Esophagus (tissue), 2 donors: ENCODE data around the gene ZFP36L2. TPM values are rescaled to one million over a fixed set of nuclear protein-coding genes. Genes with fewer than 3 reads are reported as not detected.

Source experiments
- H3K27ac ChIP-seq, 2 donors: one replicate each; pipeline ENCODE4 v1.5.1; 2013; ENCODE audit warnings: low read depth in 2 of 2, mild to moderate bottlenecking in 2 of 2, inconsistent platforms in 1 of 2, low read length in 1 of 2, moderate library complexity in 1 of 2
- H3K27me3 ChIP-seq, 2 donors: one replicate each; pipeline ENCODE4 v1.6.1; 2013; ENCODE audit warnings: low read length in 2 of 2, control low read depth in 1 of 2, mild to moderate bottlenecking in 1 of 2; ENCODE audit not compliant: insufficient read depth in 2 of 2, control insufficient read depth in 1 of 2
- H3K36me3 ChIP-seq, 2 donors: one replicate each; pipeline ENCODE4 v1.6.1; 2013; ENCODE audit warnings: low read length in 1 of 2; ENCODE audit not compliant: control insufficient read depth in 2 of 2, insufficient read depth in 2 of 2
- H3K4me1 ChIP-seq, 2 donors: one replicate each; pipeline ENCODE4 v1.6.1; 2013; ENCODE audit warnings: low read length in 1 of 2; ENCODE audit not compliant: control insufficient read depth in 2 of 2, insufficient read depth in 2 of 2
- H3K4me3 ChIP-seq, 2 donors: one replicate each; pipeline ENCODE4 v1.5.1; 2013; ENCODE audit warnings: low read length in 2 of 2, mild to moderate bottlenecking in 2 of 2, low read depth in 1 of 2, moderate library complexity in 1 of 2
- H3K9me3 ChIP-seq, 2 donors: one replicate each; pipeline ENCODE4 v1.6.1; 2013; ENCODE audit warnings: mild to moderate bottlenecking in 2 of 2, low read depth in 1 of 2, low read length in 1 of 2, moderate library complexity in 1 of 2; ENCODE audit not compliant: control insufficient read depth in 2 of 2, insufficient read depth in 1 of 2
- WGBS, 2 donors: extraction: QIAGEN DNeasy Blood & Tissue Kit; methylation state at CpG; one replicate each; pipeline ENCODE4 v1.1.7; 2013; 5-methylcytosine and 5-hydroxymethylcytosine counted together
- polyA plus RNA-seq, 2 donors: library from polyadenylated mRNA; stranded (reverse); fragments of 200-250 nt; gene quantifications; one replicate each; pipeline ENCODE4 v1.2.3, GENCODE V29; 2013
- donor health status: healthy with polysubstance abuse.
- donor health status: Bipolar disorder and iron deficiency.

Gene ZFP36L2
- polyA plus RNA-seq, 2 donors, result 48.1 to 64.2 TPM

DNA sequence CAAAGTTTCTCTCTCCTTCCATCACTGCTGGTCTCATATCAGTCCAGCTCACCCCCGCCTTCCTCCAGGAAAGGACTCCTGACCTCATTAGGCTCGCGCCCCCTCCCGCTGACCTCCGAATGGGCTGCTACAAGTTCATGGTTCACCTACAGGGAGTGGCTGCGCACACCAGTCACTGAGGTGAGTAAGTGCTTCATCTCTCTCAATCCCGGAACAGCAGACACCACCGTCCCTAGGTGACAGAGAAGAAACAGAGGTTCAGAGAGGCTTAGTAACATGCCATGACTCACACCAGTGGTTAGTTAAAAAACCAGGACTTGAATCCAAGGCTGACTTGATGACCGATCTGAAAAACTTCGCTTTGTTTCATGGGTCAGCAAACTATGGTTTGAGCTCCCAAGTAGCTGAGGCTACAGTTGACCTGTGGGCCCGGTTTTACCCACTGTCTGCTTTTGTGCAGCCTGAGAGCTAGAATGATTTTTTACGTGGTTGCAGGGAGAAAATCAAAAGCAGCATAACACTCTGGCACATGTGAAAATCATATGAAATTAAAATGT lies 42.0 kb downstream of the ZFP36L2 start:
- Histone ChIP-seq H3K36me3 (no peaks in the 10 kb centered on the region), H3K4me1 (peaks cover 0 to 15% of the 10 kb centered on the region in 2 donors), H3K27me3 (no peaks in the 10 kb centered on the region), H3K27ac (peak overlapping the region; percentile 68 to 77), H3K4me3 (no peak overlapping the region), H3K9me3 (no peaks in the 10 kb centered on the region)
- WGBS, 2 donors, result 62 to 68% methylated on average over 12 of the region's 12 CpGs

DNA sequence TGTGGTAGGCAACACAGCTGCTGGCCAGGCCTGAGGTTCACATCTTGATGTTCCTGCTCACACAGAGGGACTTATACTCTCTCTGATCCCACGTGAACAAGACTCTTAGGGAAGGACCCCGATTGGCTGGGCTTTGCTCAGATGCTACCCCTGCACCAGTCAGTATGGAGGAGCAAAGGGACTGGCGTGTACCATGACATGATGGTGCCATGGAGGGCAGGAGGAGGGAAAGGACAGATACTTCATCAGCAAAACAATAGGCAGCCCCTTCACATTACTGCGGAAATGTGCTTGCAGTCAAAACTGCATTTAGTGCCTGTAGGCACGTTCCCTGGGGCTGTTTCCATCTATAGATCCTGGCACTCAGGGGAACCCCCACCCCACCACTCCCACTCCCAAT lies 42.7 kb downstream of the ZFP36L2 start:
- Histone ChIP-seq H3K36me3 (no peaks in the 10 kb centered on the region), H3K4me3 (no peak overlapping the region), H3K27me3 (no peaks in the 10 kb centered on the region), H3K9me3 (no peaks in the 10 kb centered on the region), H3K27ac (peak overlapping the region; percentile 57 to 69), H3K4me1 (peaks cover 0 to 15% of the 10 kb centered on the region in 2 donors)
- 72 to 75% methylated on average over 5 of the region's 5 CpGs for WGBS, 2 donors

DNA sequence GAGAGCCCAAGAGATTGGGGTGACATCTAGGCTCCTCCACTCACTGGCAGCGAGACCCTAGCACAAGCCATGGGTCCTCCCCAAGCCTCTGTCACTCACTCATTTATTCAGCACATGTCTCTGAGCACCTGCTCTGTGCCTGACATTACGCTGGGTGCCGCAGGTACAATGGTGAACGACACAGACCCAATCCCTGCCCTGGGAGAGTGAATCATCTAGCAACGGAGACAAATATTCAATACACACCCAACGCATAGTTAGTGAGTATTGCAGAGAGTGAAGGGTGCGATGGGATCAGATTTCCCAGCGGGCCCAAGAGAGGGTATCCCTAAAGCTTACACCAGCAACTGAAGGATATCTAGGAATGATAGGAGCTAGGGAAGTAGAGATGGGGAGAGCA lies 45.5 kb downstream of the ZFP36L2 start:
- H3K4me3 ChIP-seq, result no peak overlapping the region
- WGBS, 2 donors, result 88 to 90% methylated on average over 8 of the region's 8 CpGs
- H3K4me1 ChIP-seq, result peaks cover 0 to 18% of the 10 kb centered on the region in 2 donors
- H3K27me3 ChIP-seq, result no peaks in the 10 kb centered on the region
- H3K27ac ChIP-seq, result peak overlapping the region; percentile 69 to 79
- H3K36me3 ChIP-seq, result no peaks in the 10 kb centered on the region
- H3K9me3 ChIP-seq, result no peaks in the 10 kb centered on the region

DNA sequence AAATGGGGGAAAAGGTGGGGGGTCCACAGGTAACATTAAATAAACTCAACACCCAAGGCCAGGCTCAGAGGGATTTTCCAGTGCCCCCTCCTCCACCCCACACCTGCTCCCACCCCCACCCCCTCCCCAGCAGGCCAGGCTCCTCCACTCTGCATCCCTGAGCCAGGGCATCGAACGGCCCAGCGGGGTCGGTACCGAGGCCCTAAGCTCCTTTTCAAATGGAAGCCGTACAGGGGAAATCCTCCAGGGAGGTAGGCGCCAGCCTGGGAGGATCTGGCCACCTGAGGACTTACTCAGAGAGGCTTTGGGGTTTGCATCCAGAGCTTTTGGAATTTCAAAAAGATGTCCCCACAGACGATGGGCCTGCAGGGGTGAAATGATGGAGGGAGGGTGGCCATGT lies 46.5 kb downstream of the ZFP36L2 start:
- no peaks in the 10 kb centered on the region for H3K36me3 ChIP-seq
- H3K27me3 ChIP-seq, result no peaks in the 10 kb centered on the region
- peaks cover 0 to 18% of the 10 kb centered on the region in 2 donors for H3K4me1 ChIP-seq
- H3K4me3 ChIP-seq, result no peak overlapping the region
- 85 to 92% methylated on average over 8 of the region's 8 CpGs for WGBS, 2 donors
- H3K27ac ChIP-seq, result no peak overlapping the region
- peaks cover 0 to 4% of the 10 kb centered on the region in 2 donors for H3K9me3 ChIP-seq

DNA sequence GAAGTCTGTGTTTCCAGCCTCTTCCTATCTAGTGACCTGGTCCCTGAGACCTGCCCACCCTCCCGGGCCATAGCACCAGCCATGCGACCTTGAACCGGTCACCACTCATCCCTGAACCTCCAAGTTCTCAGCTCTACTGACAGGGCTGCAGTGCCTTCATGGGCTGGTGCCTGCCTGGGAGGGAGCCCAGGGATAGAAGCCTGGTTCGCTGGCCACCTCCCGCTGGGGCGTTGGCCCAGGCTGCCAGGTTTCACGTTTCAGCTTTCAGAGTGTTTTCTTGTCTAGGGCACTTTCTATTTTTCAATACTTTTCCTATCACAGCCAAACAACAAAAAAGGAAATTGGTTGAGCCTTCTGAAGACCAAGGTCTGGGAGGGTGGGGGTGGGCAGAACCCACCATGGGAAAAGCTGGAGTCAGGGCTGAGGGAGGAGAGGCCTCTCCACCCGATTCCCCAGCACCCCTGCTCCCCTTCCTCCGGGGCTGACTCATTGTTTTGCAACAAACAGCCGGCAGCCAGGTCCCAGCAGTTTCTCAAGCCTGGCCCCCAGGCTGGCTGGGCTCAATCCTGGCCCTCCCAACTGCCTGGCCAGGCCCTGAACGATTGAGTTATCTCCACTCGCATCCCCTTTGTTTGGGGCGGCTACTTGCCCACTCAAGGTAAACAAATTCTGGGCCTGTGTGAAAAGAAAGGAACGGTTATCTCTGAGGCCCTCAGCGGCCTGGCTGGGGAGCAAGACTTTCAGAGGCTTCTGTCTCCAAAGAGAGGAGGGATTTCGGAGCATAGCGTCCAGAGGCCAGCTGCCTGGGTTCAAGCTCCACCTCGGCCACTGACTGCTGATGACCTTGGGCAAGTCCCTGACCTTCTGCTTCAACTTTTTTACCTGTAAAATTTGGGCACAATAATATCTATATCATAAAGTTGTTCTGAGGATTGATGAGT lies 47.5 kb downstream of the ZFP36L2 start:
- H3K4me1 ChIP-seq, result peaks cover 0 to 17% of the 10 kb centered on the region in 2 donors
- 29 to 33% methylated on average over 18 of the region's 18 CpGs for WGBS, 2 donors
- H3K9me3 ChIP-seq, result peaks cover 0 to 6% of the 10 kb centered on the region in 2 donors

DNA sequence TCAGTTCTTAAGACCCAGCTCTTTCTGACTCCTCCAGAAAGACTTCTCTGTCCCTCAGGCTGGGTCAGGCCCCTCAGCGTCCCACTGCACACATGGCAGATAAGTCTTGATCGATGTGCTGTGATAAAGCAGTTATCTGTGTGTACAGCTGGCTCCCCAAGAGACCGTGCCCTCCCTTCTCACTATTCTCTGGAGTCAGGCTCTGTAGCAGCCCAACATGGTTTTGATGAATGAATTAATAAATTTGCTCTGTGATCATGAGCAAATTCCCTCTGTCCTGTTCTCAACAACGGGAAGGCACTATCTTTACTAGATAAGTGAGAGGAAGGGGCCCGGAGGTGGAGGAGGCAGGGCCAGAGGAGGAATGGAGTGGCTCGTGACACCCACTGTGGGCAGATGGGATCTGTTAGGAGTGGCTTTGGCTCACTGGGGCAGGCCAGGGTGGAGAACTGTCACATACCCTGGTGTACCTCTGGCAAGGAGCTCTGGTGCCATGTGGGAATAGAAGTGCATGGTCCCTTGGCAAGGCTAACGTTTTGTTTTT lies 48.3 kb downstream of the ZFP36L2 start:
- WGBS, 2 donors, result 62 to 69% methylated on average over 7 of the region's 7 CpGs
- peak overlapping the region; percentile 82 to 95 for H3K27ac ChIP-seq
- no peaks in the 10 kb centered on the region for H3K27me3 ChIP-seq

More for the DNA sequence above, 47.5 kb downstream of the ZFP36L2 start:
- Histone ChIP-seq H3K27ac (peak overlapping the region; percentile 82 to 95), H3K4me3 (no peak overlapping the region), H3K36me3 (no peaks in the 10 kb centered on the region), H3K27me3 (no peaks in the 10 kb centered on the region)

DNA sequence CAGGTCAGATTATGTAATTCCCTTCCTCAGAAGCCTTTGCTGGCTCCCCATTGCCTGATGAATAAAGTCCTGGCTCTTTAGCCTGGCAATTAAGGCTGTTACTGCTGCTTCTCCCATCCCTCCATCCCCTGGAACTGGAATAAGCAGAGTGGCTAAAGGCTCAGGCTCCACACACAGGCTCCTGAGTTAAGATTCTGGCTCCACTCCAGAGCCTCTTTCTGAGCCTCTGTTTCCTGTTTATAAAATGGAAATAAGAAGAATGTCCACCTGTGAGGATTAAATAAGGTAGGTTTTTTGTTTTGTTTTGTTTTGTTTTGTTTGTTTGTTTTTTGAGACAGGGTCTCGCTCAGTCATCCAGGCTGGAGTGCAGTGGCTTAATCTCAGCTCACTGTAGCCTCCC lies 50.0 kb downstream of the ZFP36L2 start:
- Histone ChIP-seq H3K4me1 (peaks cover 0 to 13% of the 10 kb centered on the region in 2 donors), H3K9me3 (peaks cover 0 to 6% of the 10 kb centered on the region in 2 donors), H3K27me3 (no peaks in the 10 kb centered on the region), H3K4me3 (no peak overlapping the region), H3K27ac (no peak overlapping the region), H3K36me3 (no peaks in the 10 kb centered on the region)
- WGBS, 2 donors, result 100% methylated on average over 1 of the region's 1 CpG

More for the DNA sequence above, 48.3 kb downstream of the ZFP36L2 start:
- H3K9me3 ChIP-seq, result peaks cover 0 to 6% of the 10 kb centered on the region in 2 donors
- no peak overlapping the region for H3K4me3 ChIP-seq
- H3K4me1 ChIP-seq, result peaks cover 0 to 13% of the 10 kb centered on the region in 2 donors
- H3K36me3 ChIP-seq, result no peaks in the 10 kb centered on the region

DNA sequence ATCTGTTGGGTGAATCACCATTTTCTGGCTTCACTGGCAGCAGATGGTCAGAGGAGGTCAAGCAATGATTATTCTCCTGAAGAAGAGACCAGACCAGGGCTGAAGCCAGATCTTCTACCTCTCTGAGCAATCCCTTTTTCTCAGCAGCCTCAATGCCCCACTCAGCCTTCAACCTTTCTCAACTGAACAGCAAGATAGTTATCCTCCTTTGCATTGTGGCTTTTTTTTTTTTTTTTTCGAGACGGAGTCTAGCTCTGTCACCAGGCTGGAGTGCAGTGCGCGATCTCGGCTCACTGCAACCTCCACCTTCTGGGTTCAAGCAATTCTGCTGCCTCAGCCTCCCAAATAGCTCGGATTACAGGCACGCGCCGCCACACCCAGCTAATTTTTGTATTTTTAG lies 50.5 kb downstream of the ZFP36L2 start:
- Histone ChIP-seq H3K27me3 (no peaks in the 10 kb centered on the region), H3K9me3 (peaks cover 0 to 6% of the 10 kb centered on the region in 2 donors), H3K36me3 (no peaks in the 10 kb centered on the region), H3K27ac (no peak overlapping the region), H3K4me1 (peaks cover 0 to 11% of the 10 kb centered on the region in 2 donors), H3K4me3 (no peak overlapping the region)
- WGBS, 2 donors, result 88 to 89% methylated on average over 9 of the region's 9 CpGs

DNA sequence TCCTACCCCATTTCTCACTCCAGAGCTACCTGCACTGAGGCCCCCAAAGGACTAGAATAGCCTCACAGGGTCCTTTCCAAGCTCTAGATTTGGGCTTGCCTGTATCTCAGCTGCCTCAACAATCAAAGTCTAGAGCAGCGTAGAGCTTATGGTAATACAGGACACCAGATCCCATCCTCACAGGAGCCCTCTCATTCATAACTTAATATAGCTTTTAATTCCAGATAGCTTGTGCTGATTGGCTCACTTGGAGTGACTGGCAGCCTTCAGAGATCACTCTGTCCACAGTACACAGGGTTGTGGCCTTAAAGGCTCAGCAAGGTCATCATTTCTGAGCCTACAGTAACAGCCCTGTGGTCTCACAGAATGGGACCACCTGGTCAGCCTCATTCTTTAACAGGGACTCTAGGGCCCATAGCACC lies 51.4 kb downstream of the ZFP36L2 start:
- peaks cover 0 to 16% of the 10 kb centered on the region in 2 donors for H3K4me1 ChIP-seq
- no peaks in the 10 kb centered on the region for H3K27me3 ChIP-seq
- peaks cover 0 to 6% of the 10 kb centered on the region in 2 donors for H3K9me3 ChIP-seq
- WGBS, 2 donors, result 0 to 11% methylated on average over 1 of the region's 1 CpG
- H3K27ac ChIP-seq, result peak overlapping the region; percentile 49 to 54
- H3K4me3 ChIP-seq, result no peak overlapping the region
- H3K36me3 ChIP-seq, result no peaks in the 10 kb centered on the region
